GM11168 (cell line): ENCODE data around the gene SGSM1.

Experiments
- in situ Hi-C: fragments of 300-500 bp; cut with MboI; formaldehyde crosslinking; loops from one replicate; pipeline ENCODE4 v1.12.0; 2022; ENCODE audit warnings: low sequenced_read_pairs; ENCODE audit not compliant: unreplicated experiment

The SGSM1 gene

GRCh38 chr22:24969560-24970301, 163.7 kb downstream of the SGSM1 start:
- in situ Hi-C loops = no loop called here

- in situ Hi-C loops = no loop called here
Measured at GRCh38 chr22:24972369-24972768, 166.4 kb downstream of the SGSM1 start.

- in situ Hi-C loops = no loop called here
Measured at GRCh38 chr22:24973872-24974271, 167.9 kb downstream of the SGSM1 start.

- in situ Hi-C loops = no loop called here
Measured at GRCh38 chr22:24975125-24975640, 169.2 kb downstream of the SGSM1 start.

GRCh38 chr22:24975813-24976341, 169.9 kb downstream of the SGSM1 start:
- in situ Hi-C loops = no loop called here

- in situ Hi-C loops = no loop called here
Measured at GRCh38 chr22:24976442-24977218, 170.6 kb downstream of the SGSM1 start.
